Superior temporal gyrus (tissue), 1 donor: ENCODE measurements around the gene FAM13C.

Source experiments
- DNase-seq: peaks from one replicate; pipeline ENCODE4 v3.0.0-alpha.2; 2016; ENCODE audit errors: extremely low spot score

FAM13C gene

DNA sequence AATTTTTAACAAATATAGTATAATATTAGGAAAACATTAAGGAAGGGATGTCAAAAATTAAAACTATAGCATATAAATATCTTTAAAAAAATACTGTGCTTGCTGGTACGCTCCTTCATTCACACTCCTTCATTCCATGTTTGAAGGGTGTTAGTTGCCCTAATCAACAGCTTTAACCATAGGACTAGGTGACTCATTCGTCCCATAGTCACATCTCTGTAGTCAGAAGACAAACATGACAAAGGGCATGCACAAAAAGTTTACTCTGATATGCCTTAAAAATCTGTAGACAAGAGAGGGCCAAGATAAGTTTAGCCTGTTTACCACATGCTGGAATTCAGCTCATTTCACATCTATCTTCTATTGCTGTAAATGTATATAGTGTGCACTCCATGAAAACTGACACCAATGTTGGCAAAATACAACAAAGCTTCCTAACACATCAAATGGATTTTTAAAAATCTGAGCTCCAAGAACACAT is 646 bp downstream of the FAM13C start:
- DNase-seq, result no peak

DNA sequence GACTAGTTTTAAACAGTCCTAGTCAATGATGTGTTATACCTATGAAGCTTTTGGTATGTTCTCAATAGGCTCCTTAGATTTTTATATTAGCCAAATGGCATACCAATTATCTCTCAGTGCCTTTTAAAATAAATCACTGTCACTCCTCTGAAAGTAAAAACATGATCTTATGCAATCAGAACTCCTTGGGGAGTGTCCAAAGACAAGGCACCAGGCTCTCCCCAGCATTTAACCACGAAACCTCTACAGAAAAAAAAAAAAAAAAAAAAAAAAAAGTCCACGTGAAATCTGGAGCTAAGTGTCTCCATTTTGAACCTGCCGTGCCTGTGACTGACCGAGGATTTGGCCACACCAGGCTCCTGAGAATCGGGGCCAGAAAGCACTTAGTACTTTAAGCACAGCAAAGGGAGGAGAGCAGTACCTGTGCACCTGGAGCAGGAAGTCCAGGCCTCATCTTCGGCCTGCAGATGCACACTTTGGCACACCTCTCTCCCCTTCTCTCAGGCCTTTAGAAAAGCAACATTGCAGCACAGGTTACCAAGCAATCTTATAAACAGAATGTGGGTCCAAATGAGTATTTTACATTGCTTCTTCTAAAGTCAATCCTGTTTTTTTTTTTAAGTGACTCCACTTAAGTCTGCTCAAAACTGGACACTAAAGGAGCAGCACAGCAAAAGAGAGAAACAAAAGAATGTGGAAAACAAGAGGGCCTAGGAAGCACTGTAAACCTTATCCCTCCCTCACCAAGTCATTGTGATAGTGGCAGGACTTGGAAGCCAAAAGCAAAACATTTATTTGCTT is 1.5 kb downstream of the FAM13C start:
- DNase-seq, result peak; percentile 83

DNA sequence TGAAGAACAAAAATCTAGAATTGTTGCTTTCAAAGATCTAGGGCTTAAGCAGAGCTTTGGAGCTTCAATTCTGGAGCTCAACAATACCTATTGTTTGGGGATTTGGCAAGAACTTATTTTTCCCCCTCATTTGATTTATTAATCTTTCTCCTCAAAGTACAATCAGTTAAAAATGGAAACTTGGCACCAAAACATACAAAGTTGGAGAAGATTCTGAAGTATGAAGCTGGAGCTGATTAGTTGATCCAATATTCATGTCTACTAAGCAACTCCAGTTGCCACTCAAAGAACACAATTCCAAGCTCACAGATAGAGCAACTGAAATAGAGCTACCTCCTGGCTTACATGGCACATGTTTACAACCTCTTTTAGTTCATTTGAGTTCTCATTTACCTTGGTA is 3.8 kb downstream of the FAM13C start:
- DNase-seq, result peak; percentile 83

DNA sequence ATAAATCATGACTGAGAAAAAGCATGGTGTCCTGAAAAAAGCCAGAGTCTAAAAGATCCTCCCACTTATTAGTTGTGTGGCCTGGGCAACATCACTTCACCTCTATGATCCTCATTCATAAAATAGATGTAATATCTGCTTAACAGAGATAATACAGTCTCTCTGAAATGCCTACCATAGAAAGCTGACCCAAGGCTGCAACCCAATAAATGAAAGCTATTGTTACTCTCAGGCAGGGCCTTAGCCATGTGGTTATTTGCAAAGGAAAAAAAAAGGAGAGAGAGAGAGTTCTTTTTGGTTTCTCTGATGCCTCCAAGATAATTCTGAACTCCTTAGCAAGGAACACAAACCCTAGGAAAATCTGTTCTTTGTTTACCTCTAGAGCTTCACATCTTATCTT is 7.9 kb downstream of the FAM13C start:
- peak; percentile 81 for DNase-seq

DNA sequence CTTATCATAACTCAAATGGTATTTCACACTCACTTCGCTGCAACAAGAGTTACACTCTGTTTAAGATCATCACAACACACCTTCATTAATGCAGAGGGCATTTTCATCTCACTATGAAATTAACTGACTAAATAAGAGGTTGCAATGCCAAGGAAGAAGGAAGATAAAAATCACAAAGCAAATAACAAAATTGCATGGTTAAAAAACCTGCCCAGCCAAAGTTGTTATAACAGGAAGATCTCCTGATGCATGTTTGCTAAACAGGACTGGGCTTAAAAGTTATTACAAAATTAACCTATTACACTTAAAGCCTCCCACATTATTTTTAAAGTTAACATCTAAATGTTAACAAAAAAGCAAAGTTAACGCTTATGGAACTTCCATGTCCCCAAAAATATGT is 11.8 kb downstream of the FAM13C start:
- DNase-seq, result no peak

DNA sequence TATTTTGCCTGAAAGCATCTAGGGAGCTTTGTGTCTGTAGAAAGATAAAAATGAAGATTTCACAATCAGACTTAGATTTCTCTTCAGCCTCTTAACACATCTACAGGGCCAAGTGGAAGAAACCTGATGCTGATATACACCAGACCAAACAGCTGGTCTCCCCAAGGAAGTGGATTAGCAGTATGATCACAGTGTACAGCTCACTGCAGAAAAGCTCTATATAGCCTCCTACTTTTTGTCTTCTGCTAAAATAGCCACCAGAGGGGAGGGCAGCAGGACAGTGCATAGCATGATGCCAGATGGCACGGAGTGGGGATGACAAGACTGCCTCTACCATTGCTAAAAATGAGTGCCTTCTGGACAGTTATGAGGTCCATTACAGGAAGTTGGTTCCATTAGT is 16.0 kb downstream of the FAM13C start:
- no peak for DNase-seq

DNA sequence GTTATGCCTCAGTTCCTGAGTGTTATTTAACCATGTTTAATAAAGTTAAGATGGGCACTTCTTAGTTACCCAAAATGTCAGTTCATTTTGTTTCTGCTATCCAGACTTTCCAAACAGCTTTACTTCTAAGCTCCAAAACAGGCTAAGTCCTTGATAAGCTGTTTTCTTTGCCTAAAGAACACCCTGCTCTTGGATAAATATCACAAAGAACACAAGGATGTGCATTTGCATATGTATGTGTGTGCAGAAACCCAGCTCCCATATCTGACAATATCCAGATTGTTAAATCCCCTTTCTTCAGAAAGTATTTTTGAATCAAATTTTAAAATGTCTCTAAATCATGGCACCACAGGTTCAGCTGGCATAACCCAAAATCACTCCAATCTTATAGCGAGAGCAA is 19.6 kb downstream of the FAM13C start:
- no peak for DNase-seq

DNA sequence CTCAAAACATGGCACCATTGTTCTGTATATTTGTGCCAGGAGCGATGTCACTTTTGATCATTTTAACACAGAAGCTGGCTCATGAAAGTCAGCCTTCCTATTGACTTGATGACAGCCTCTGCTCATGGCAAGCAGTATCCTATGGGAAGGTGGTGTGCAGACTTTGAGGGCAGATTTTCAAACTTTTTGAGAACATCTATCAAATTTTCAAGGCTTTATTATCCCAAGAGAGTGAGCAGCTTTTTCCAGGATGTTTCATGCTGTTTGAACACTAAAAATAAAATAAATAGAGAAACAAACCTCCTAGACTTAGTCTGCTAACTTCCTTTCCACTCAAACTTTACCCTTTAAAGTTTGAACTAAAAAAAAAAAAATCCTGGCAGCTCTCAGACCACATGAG is 20.3 kb downstream of the FAM13C start:
- DNase-seq, result no peak

DNA sequence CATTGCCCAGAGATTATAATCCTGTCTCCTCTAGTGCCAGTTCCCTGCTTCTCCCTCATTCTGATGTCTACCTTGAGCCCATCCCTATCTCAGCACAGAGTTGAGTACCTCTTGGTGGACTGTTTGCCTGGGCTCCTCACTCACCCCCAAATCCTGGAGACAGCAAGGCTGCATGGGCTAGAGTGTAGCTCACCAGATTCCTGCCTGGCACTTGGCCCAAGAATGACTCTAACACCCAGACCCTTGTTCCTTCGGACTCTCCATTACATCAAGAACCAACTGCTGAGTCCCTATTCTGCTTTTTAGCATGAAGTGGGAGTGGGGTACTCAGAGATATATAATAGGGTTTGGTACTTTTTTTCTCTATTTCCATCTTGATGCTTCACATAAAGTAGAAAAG is 22.1 kb downstream of the FAM13C start:
- DNase-seq, result no peak

DNA sequence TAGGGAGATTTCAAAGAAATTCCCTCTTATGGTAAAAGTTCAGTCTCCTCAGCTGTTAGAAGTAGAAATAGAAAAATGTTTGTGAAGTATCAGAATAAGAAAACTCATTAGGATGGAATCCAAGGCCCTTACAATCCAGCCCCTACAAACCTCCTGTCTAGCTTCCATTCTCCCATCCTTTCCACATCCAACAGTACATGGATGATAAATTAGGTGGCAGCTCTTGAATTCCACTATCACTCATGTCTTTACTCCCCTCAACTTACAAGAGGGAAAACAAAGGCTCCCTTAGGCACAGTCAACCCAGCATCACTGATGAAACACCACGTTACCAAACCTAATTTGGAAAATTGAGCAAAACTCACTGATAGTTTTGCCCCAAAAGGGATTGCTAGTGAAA is 23.0 kb downstream of the FAM13C start:
- no peak for DNase-seq

DNA sequence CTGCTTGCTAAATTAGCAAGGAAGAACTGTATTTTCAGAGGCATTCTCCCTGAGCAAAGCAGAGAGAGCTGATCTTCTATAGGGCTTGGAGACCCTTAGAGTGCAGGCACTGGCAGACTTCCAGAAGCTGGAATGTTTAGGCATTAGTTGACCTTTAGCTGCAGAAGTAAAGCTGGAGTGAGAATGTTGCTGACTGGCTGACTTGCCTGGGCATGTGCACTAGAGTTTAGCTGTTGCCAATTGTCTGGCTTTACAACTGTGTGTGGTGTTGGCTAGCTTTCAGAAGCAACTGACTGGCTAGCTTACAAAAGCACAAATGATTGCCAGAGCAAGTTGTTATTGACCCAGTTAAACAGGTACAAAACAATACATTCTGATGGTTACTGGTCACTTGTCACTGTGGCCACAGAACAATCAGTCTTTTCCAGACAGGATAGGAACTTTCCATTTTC is 25.1 kb downstream of the FAM13C start:
- DNase-seq, result peak; percentile 92

DNA sequence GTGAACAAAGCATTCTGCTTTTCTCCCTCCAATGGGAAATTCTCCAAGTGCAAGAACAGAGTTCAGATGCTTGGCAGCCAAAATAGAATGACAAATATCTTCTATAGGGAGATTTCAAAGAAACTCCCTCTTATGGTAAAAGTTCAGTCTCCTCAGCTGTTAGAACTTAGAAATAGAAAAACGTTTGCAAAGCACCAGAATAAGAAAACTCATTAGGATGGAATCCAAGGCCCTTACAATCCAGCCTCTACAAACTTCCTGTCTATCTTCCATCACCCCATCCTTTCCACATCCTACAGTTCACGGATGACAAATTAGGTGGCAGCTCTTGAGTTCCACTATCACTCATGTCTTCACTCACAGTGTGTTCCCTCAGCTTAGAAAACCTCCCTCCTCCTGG is 25.7 kb downstream of the FAM13C start:
- DNase-seq, result peak; percentile 80

DNA sequence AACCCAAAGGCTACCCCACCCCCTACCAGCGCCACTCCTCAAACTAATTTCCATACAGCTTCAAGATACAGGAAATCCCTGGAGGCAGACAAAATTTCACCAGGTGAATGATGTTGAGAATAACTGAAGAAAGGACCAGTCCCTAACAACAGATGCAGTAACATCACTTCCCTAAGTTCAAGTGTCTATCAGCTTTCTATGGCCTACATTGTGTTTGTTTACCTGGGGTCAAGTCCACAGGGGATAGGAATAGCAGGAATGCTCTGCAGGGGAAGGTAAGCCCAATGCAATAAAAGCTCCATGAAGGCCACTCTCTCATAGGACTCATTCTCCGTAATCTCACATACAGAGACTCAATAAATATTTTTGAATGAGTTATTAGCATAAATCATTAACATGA is 26.9 kb downstream of the FAM13C start:
- no peak for DNase-seq

DNA sequence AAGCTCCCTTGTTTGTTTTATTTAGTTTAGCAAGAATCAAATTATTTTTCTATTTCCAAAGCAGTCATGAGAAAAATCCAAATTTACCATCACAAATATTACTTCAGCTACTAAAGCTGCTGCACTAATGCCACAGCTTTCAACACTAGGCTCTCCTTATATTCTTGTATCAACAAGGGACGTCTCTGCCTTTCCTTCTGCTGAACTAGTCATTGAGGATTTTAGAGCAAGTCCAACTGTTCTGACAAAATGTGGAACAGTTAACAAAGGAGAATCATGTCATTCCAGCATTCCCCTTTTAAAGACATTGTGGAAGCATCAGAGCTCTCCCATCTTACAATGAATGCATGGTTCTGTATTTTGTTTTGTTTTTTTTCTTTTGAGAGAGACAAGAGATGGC is 28.6 kb downstream of the FAM13C start:
- DNase-seq, result peak; percentile 92

DNA sequence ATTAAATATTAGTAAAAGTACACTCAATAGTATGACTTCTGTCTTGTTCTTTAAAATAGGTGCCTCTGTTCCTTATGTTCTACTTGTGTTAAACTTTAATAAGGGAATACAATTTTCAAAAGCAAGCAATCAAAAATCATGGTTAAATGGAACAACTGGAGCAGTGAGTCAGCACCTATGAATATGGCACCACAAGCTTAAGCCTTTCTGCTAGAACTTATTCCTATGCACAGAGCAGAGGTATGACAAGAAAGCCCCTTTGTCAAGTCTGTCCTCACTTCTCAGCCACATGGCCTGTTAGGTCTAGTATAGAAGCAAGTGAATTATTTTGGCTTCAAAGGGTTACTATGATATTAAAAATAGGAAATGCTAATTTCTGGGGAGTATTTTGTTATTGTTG is 29.8 kb downstream of the FAM13C start:
- DNase-seq, result no peak

DNA sequence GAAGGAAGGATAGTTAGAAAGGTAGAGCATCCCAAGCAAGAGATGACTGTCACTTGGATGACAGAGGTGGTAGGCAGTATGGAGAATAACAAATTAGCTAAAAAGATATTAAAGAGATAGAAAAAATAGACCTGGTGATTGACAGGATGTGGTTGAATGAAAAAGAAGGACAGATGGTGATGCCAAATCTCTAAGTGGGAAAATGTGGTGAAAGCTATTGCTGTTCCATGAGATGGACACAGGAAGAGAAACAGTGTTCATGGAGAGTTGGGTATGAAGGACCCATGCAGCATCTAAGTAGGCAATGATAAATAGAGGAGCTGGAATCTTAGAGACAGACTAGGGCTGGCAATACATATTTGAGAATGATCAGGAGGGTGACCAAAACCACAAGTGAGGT is 30.7 kb downstream of the FAM13C start:
- no peak for DNase-seq

DNA sequence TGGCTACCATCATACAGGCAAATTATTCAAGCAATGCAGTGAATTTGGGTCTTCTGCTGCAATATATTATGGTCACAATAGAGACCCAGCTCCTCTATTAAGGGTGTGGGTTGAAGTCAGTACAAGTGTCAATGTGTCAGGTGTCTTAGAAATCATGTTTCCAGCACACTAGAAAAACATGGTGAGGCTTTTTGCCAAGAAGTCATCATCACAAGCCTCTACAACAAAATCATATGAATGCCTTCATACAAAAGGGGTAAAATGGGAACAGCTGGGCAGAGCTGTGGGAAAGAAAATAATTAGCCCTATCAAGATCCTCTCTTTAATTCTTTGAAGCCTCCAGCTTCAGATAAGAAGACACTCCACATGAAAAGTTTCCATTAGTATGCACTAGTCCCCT is 37.2 kb downstream of the FAM13C start:
- no peak for DNase-seq

DNA sequence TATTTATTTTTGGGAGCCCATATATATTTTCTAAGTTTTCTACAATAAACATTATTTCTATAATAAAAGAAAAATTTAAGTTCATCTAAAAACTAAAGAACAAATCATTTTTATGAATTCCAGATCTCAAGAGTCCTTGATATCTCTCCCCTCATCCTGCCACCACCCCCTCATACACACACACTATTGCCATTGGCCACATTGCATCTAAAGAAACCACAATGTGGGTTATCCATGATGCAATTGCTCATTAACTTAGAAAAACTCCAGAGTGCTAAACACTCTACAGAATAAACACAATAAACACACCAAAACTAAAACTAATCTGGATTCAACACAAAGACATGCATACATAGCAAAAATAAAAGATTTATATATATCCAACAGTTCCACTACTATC is 37.8 kb downstream of the FAM13C start:
- DNase-seq, result no peak

DNA sequence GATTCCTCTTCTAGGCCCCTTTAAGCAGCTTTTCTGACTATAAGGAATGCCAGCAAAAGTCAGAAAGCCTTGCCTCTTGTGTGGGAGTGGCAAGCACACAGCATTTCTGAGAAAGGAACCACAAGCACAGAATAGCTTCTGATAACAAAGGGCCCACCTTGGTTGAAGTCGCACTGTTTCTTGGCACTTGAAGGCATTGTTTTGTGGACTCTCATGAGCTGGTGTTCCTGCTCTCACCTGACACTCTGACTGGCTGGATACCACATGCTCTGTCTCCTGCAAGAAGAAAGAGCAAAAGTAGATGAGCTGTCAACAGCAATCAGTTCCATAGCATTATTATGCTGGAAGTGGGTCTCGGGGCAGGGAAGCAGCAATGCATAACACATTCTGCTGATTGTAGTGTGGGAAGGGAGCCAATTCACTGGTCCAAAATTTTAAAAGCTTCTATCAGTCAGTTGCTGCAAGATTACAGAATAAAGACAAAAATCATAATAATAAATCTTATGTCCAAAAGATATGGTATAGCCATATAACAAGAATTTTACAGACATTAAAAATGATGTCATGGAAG is 38.4 kb downstream of the FAM13C start:
- no peak for DNase-seq

DNA sequence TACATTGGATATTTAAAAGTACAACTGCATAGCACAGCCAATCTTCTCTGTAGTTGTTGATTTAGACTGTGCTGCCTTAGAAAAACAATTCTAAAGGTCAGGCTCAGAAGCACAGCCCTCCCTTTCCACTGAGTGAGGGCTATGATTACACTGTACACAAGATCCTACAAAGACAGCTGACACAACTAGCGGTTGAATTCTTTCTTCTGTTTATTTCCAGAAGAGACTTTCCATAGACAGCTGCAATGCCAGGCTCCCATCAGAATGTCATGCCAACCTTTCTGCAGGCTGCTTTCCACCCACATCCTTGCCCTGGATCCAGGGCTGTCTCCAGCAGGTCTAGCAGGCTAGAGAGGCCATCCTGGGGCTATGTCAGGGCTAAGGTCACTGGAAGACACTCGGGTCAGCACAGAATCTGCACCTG is 39.3 kb downstream of the FAM13C start:
- DNase-seq, result no peak

DNA sequence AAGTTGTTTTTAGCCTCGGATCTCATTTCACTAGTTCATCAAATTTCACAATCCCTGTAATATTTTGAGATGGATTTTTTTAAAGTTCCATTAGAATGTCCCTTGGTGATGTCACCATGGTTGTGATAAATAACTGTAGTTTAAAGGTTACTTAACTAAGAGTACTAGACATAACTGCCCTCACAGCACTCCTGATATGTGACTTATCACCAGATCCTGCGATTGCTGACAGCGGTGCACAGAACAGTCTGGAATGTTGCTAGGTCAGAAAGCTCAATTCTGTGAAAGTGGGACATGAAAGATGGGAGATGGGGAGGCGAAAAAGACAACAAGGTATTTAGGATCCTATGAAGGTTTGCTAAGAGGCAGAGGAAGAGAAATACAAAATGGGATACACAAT is 40.2 kb downstream of the FAM13C start:
- no peak for DNase-seq

DNA sequence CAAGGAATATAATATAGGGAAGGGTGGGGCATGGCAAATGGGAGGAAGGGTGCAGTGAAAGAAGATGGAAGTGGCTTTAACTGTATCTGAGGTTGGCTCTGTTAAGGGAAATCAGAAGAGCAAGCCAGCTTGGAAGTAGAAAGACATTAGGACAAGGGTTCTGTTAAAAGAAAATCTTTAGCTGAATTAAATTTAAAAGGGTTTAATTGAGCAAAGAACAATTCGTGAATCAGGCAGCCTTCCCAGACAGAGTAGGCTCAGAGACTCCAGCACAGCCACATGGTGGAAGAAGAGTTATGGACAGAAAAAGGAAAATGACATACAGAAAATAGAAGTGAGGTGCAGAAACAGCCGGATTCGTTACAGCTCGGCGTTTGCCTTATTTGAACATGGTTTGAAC is 42.0 kb downstream of the FAM13C start:
- no peak for DNase-seq

DNA sequence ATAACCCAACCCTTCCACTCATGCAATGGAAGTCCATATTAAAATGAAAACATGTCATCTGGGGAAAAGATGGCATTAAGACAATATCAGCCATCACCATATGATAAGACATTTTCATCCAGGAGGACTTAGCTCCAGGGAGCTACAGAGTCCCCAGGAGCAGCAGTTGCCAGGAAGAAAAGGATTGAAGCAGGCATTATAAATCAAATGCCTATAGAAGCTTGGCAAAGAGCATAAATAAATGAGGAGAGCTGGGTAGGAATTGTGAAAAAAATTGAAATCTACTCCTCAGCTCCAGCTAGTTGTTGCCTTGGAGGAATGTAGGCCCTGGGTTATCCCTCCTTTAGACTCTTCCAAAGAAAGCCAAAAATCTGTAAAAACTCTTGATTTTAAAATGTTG is 42.5 kb downstream of the FAM13C start:
- DNase-seq, result no peak

DNA sequence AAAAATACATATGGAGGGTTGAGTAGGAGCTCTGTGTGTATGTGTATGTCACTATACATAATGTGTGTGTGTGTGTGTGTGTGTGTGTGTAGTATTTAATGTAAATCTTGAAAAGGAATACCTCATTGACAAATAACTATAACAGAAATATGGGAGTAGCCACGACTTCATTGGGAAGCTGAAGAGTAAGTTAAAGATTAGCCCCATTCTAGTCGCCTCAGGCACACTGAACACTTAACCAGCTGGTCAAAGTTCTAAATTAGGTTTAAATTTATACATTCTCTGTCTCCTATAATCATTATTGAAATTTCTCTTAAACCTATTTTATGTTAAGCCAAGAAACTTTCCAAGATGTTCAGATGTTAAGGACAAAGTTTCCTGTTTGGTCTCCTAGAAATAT is 45.3 kb downstream of the FAM13C start:
- no peak for DNase-seq
